Activated naive CD8-positive, alpha-beta T cell treated with anti-CD3 and anti-CD28 coated beads for 36 hours (primary cell): ENCODE data around the gene NBAS. TPM values are rescaled to one million over a fixed set of nuclear protein-coding genes. Genes with fewer than 3 reads are reported as not detected.

Source experiments
- DNase-seq: peaks from one replicate; pipeline ENCODE4 v3.0.0; 2021
- H3K27ac Mint-ChIP-seq: one replicate; pipeline ENCODE4 v1.8.0; 2022; ENCODE audit warnings: mild to moderate bottlenecking, moderate library complexity, mixed read lengths
- H3K27me3 Mint-ChIP-seq: one replicate; pipeline ENCODE4 v1.8.0; 2022; ENCODE audit warnings: mild to moderate bottlenecking, mixed read lengths
- H3K36me3 Mint-ChIP-seq: one replicate; pipeline ENCODE4 v1.8.0; 2021; ENCODE audit warnings: mild to moderate bottlenecking, mixed read lengths
- H3K4me1 Mint-ChIP-seq: one replicate; pipeline ENCODE4 v1.8.0; 2021; ENCODE audit warnings: mixed read lengths
- H3K4me3 Mint-ChIP-seq: one replicate; pipeline ENCODE4 v1.8.0; 2022; ENCODE audit warnings: mild to moderate bottlenecking, moderate library complexity, mixed read lengths
- H3K9me3 Mint-ChIP-seq: one replicate; pipeline ENCODE4 v1.8.0; 2022; ENCODE audit warnings: mixed read lengths
- total RNA-seq, 2 experiments: library from RNA; stranded (reverse); gene quantifications; one replicate each; pipeline ENCODE4 v1.2.3, GENCODE V29; 2021

Gene NBAS
- total RNA-seq, result 10 to 100 TPM; 34.1 to 38.2 TPM

DNA sequence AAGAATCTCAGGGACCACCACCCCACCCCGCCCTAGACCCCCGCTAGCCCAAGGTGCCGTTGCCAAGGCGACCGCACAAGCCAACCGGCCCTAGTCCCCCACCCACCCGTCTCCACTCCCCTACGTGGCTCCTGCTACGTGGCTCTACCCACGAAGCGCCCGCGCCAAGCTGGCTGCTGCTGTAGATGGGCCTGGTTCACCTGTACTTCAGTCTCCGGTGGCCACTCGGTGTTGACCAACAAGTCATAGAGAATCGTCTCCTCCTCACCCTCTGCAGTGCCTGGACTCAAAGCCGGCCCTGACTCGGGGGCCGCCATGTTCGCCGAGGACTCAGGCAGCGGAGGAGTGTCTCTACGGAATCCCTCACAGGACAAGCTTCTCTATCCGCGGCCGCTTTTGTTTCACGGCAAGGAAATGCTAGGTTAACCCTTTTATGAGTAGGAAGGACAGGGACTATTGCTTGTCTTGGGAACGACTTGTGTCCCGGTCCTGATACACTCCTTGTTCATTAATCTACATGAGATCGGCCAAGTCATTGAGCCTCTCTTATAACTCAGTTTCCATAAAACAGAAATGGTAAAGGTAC lies at the start of gene NBAS:
NBAS (minus strand) TSS at position 347 of the 586 bp plus-strand sequence; CDS start at position 317, 30 bp downstream.
- Mint-ChIP-seq H3K27ac (peak within 1 kb of the TSS; percentile 95), H3K9me3 (no peaks in the 10 kb centered on the region), H3K27me3 (peaks cover 4% of the 10 kb centered on the region), H3K4me3 (peak within 1 kb of the TSS; percentile 98), H3K4me1 (peaks cover 19% of the 10 kb centered on the region), H3K36me3 (no peaks in the 10 kb centered on the region)
- peak; percentile 78 for DNase-seq

DNA sequence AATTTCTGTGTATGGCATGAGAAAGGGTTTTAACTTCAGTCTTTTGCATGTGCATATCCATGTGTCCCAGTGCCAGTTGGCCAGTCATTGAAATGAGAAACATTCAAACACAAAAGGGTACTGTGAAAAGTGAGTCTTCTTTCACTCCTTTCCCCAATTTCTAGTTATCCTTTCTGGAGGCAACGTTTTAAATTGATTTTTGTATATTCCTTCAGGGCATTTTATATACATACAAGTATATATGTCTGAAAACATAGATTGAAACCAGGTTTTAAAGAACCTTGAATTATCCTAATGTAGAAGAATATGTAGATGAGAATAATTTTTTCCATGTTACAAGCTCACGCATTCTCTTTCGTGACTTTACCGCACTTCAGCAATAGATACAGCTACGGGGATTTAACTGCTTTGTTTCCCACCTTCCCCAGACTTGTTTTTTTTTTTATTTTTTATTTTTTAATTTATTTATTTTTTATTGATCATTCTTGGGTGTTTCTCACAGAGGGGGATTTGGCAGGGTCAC lies 49.4 kb upstream of the NBAS start:
- H3K27ac Mint-ChIP-seq, result no peak overlapping the region
- no peak for DNase-seq
- no peaks in the 10 kb centered on the region for H3K4me1 Mint-ChIP-seq
- H3K36me3 Mint-ChIP-seq, result peaks cover 27% of the 10 kb centered on the region
- no peaks in the 10 kb centered on the region for H3K9me3 Mint-ChIP-seq
- H3K27me3 Mint-ChIP-seq, result no peaks in the 10 kb centered on the region
- no peak overlapping the region for H3K4me3 Mint-ChIP-seq

GRCh38 chr2:15609341-15610042 lies 48.4 kb upstream of the NBAS start:
- peaks cover 35% of the 10 kb centered on the region for H3K36me3 Mint-ChIP-seq
- H3K4me3 Mint-ChIP-seq, result no peak overlapping the region
- no peaks in the 10 kb centered on the region for H3K4me1 Mint-ChIP-seq
- no peak overlapping the region for H3K27ac Mint-ChIP-seq
- H3K9me3 Mint-ChIP-seq, result no peaks in the 10 kb centered on the region
- no peak for DNase-seq
- no peaks in the 10 kb centered on the region for H3K27me3 Mint-ChIP-seq

DNA sequence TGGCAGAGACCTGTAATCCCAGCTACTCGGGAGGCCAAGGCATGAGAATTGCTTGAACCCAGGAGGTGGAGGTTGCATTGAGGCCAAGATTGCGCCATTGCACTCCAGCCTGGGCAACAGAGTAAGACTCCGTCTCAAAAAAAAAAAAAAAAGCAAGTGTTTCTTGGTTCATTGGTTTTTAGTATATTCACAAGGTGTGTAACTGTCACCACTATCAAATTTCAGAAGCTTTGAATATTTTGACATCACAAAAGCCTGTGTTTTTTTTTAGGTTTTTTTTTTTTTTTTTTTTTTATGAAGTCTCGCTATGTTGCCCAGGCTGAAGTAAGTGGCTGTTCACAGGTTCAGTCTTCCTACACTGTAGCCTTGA lies 47.2 kb upstream of the NBAS start:
- Mint-ChIP-seq H3K4me1 (no peaks in the 10 kb centered on the region), H3K4me3 (no peak overlapping the region), H3K9me3 (no peaks in the 10 kb centered on the region), H3K27ac (no peak overlapping the region), H3K27me3 (no peaks in the 10 kb centered on the region), H3K36me3 (peaks cover 37% of the 10 kb centered on the region)
- no peak for DNase-seq

GRCh38 chr2:15607709-15608391 lies 46.7 kb upstream of the NBAS start:
- Mint-ChIP-seq H3K9me3 (no peaks in the 10 kb centered on the region), H3K36me3 (peaks cover 34% of the 10 kb centered on the region), H3K27ac (no peak overlapping the region), H3K4me1 (no peaks in the 10 kb centered on the region), H3K4me3 (no peak overlapping the region), H3K27me3 (no peaks in the 10 kb centered on the region)
- DNase-seq, result no peak

DNA sequence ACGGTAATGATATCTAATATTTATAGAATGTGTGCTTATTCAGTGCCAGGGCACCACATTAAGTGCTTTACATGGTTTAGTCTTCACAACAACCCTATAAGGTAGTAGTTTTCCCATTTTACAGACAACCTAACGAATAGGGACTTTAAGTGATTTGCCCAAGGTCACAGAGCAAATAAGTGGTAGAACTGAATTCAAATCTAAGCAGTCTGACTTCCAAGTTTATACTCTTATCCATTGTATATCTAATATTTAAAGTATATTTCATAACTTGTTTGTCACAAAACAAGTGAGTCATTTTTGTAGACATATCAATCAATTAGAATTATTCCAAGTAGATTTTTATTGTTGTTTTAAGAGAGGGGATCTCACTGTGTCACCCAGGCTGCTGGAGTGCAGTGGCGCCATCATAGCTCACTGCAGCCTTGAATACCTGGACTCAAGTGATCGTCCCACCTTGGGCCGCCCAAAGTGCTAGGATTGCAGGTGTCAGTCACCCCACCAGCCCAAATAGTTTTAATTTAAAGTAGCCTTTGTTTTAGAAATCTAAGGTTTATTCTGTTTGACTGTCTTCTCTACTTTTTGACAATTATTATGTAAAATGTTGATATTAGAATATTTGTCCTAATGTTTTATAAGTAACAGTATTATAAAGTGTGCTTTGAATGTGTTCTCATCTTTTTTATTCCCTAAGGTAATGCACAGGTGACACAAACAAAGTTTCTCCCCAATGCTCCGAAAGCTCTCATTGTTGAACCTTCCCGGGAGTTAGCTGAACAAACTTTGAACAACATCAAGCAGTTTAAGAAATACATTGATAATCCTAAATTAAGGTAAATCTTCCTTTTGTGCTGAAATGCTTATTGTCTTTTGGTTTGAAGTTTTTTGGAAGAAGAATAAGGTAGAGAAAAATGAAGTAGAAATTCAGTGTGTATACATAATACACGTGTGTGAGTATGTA lies 45.6 kb upstream of the NBAS start:
- Mint-ChIP-seq H3K4me3 (no peak overlapping the region), H3K27me3 (no peaks in the 10 kb centered on the region), H3K27ac (no peak overlapping the region), H3K4me1 (no peaks in the 10 kb centered on the region), H3K9me3 (no peaks in the 10 kb centered on the region), H3K36me3 (peaks cover 36% of the 10 kb centered on the region)
- no peak for DNase-seq

DNA sequence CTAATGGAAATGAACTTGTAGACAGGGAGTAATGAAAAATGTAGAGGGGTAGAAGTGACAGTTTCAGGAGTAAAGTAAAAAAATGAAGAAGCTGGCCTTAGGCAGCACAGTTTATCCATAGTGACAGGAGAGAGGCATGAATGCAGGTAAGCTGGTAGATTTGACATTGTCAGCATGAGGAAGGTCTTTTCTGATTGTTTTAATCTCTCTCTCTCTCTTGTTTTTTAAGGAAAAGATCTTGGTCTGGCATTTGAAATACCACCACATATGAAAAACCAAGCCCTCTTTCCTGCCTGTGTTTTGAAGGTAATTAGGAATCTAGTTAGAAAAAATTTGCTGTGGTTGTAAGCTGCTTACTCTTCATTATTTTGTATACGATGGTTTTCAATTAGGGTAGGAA lies 44.6 kb upstream of the NBAS start:
- Mint-ChIP-seq H3K9me3 (no peaks in the 10 kb centered on the region), H3K4me1 (no peaks in the 10 kb centered on the region), H3K36me3 (peaks cover 38% of the 10 kb centered on the region), H3K27me3 (no peaks in the 10 kb centered on the region), H3K27ac (no peak overlapping the region), H3K4me3 (no peak overlapping the region)
- DNase-seq, result no peak

- Mint-ChIP-seq H3K36me3 (peaks cover 28% of the 10 kb centered on the region), H3K4me3 (no peak overlapping the region), H3K27me3 (no peaks in the 10 kb centered on the region), H3K4me1 (no peaks in the 10 kb centered on the region), H3K27ac (no peak overlapping the region), H3K9me3 (no peaks in the 10 kb centered on the region)
- no peak for DNase-seq
Observed at GRCh38 chr2:15603948-15604347, 42.8 kb upstream of the NBAS start.

GRCh38 chr2:15603044-15603765 lies 42.1 kb upstream of the NBAS start:
- H3K4me3 Mint-ChIP-seq, result no peak overlapping the region
- H3K27ac Mint-ChIP-seq, result no peak overlapping the region
- no peaks in the 10 kb centered on the region for H3K4me1 Mint-ChIP-seq
- DNase-seq, result no peak
- peaks cover 26% of the 10 kb centered on the region for H3K36me3 Mint-ChIP-seq
- no peaks in the 10 kb centered on the region for H3K27me3 Mint-ChIP-seq
- H3K9me3 Mint-ChIP-seq, result no peaks in the 10 kb centered on the region

DNA sequence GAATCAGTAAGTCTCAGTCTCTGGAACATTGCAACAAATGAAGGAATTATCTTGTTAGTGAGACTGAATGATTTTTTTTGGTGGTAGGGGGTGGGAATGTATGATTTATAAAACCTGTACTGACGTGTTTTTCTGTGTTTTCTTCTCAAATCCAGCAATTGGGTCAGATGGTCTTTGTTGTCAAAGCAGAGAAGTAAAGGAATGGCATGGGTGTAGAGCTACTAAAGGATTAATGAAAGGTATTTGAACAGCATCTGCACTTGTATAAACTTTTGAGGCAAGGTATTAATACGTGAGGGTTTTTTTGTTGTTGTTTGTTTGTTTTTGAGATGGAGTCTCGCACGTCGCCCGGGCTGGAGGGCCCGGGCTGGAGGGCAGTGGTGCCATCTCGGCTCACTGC lies 41.3 kb upstream of the NBAS start:
- no peak overlapping the region for H3K27ac Mint-ChIP-seq
- H3K9me3 Mint-ChIP-seq, result no peaks in the 10 kb centered on the region
- peaks cover 24% of the 10 kb centered on the region for H3K36me3 Mint-ChIP-seq
- no peaks in the 10 kb centered on the region for H3K27me3 Mint-ChIP-seq
- H3K4me3 Mint-ChIP-seq, result no peak overlapping the region
- DNase-seq, result no peak
- no peaks in the 10 kb centered on the region for H3K4me1 Mint-ChIP-seq

DNA sequence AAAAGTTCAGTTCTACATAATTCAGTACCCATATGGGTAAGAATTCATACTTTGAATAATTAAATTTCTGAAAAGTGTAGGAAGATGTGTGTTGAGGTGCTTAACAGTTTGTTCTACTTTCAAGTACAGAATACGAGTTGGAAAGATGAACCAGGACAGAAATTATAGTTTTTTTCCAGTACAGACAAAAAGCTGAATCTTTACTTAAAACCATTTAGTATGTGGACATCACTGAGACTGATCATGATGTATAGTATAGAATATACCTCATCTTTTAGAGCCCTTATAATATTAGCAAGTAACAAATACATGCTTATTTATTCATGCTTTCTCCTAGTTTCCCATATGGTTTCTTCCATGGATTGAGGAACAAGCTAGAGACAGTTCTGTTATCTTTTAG lies 40.5 kb upstream of the NBAS start:
- no peaks in the 10 kb centered on the region for H3K9me3 Mint-ChIP-seq
- peaks cover 25% of the 10 kb centered on the region for H3K36me3 Mint-ChIP-seq
- H3K27ac Mint-ChIP-seq, result no peak overlapping the region
- no peak overlapping the region for H3K4me3 Mint-ChIP-seq
- no peaks in the 10 kb centered on the region for H3K27me3 Mint-ChIP-seq
- no peak for DNase-seq
- no peaks in the 10 kb centered on the region for H3K4me1 Mint-ChIP-seq

DNA sequence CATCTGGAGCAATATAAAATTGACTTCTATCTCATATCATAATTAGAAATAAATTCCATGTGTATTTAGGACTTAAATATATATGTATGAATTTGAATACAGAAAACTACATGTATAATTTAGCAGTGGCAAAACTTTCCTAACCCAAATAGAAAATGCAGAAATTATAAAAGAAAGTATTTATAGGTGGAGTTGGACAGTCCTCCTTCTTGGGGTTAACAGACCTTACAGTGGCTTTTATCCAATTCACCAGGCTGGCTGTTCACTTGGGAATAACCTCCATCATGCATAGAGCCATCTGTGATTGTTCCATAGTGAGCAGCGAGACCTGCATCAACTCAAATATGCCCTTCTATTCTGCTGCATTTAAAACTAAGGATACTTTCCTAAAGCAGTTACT lies 38.9 kb upstream of the NBAS start:
- H3K4me3 Mint-ChIP-seq, result no peak overlapping the region
- DNase-seq, result no peak
- H3K27me3 Mint-ChIP-seq, result no peaks in the 10 kb centered on the region
- no peaks in the 10 kb centered on the region for H3K9me3 Mint-ChIP-seq
- H3K36me3 Mint-ChIP-seq, result peaks cover 31% of the 10 kb centered on the region
- H3K27ac Mint-ChIP-seq, result no peak overlapping the region
- H3K4me1 Mint-ChIP-seq, result peaks cover 3% of the 10 kb centered on the region

DNA sequence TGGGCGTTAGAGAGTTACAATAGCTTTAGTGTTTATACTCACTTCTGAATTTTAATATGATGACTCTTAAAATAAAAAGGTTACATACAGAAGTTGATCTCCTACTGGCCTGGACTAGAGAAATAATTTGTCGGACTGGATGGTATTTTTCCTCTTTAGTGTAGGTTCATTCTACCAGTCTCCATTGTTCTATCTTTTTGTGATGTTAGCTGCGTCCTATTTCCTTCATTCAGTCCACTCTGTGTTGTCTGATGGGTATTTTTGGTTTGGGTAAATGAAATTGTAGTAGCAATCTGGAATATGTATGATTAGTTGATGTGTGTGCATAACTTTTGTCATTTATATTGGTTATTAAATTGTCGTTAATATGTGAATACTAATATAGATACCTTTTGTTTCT lies 35.8 kb upstream of the NBAS start:
- Mint-ChIP-seq H3K4me3 (no peak overlapping the region), H3K27me3 (no peaks in the 10 kb centered on the region), H3K36me3 (peaks cover 29% of the 10 kb centered on the region), H3K9me3 (no peaks in the 10 kb centered on the region), H3K4me1 (peaks cover 18% of the 10 kb centered on the region), H3K27ac (no peak overlapping the region)
- no peak for DNase-seq

DNA sequence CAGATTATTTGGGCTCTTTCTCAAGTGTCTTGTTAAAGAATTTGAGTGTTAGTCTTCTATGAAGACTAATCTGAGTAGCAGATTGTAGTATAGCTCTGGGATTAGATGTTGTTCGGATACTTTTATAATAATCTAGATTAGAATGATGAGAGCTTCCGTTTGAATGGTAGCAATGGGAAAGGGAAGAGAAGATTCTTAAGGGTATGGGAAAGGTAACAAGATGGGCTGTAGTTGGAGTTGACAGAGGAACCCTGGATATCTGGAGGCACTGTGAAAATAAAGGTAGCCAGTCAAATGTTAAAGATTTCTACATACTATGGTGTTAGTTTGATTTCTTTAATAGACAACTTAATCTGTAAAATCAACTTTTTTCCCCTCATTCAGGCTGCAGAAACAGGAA lies 35.2 kb upstream of the NBAS start:
- H3K4me1 Mint-ChIP-seq, result peaks cover 18% of the 10 kb centered on the region
- H3K27me3 Mint-ChIP-seq, result no peaks in the 10 kb centered on the region
- H3K9me3 Mint-ChIP-seq, result no peaks in the 10 kb centered on the region
- no peak overlapping the region for H3K4me3 Mint-ChIP-seq
- H3K36me3 Mint-ChIP-seq, result peaks cover 29% of the 10 kb centered on the region
- H3K27ac Mint-ChIP-seq, result peak overlapping the region; percentile 11
- DNase-seq, result no peak
